Immature natural killer cell (primary cell): ENCODE measurements around the gene MYO9A. TPM values are rescaled to one million over a fixed set of nuclear protein-coding genes. Genes with fewer than 3 reads are reported as not detected.

Experiments used
- DNase-seq, 3 donors: peaks; one replicate each; pipeline ENCODE4 v3.0.0; 2022; ENCODE audit warnings: mixed read lengths in 1 of 3
- H3K27ac Mint-ChIP-seq, 6 donors: one replicate each; pipeline ENCODE4 v1.8.0; 2020; ENCODE audit warnings: mixed read lengths in 6 of 6, mild to moderate bottlenecking in 5 of 6, inconsistent platforms in 4 of 6, moderate library complexity in 3 of 6
- H3K27me3 Mint-ChIP-seq, 3 donors: one replicate each; pipeline ENCODE4 v1.8.0; 2020 to 2021; ENCODE audit warnings: low read depth in 3 of 3, mild to moderate bottlenecking in 3 of 3, mixed read lengths in 3 of 3, moderate library complexity in 3 of 3, inconsistent platforms in 1 of 3
- H3K36me3 Mint-ChIP-seq, 3 donors: one replicate each; pipeline ENCODE4 v1.8.0; 2020; ENCODE audit warnings: mixed read lengths in 3 of 3, inconsistent platforms in 2 of 3, mild to moderate bottlenecking in 2 of 3
- H3K4me1 Mint-ChIP-seq, 2 donors: one replicate each; pipeline ENCODE4 v1.8.0; 2020; ENCODE audit warnings: inconsistent platforms in 2 of 2, mild to moderate bottlenecking in 2 of 2, mixed read lengths in 2 of 2, moderate library complexity in 1 of 2
- H3K4me3 Mint-ChIP-seq, 5 donors: one replicate each; pipeline ENCODE4 v1.8.0; 2020; ENCODE audit warnings: mild to moderate bottlenecking in 5 of 5, mixed read lengths in 5 of 5, inconsistent platforms in 3 of 5, moderate library complexity in 3 of 5
- H3K9me3 Mint-ChIP-seq, 6 donors: one replicate each; pipeline ENCODE4 v1.8.0; 2020; ENCODE audit warnings: mild to moderate bottlenecking in 6 of 6, mixed read lengths in 6 of 6, inconsistent platforms in 4 of 6, moderate library complexity in 3 of 6
- polyA plus RNA-seq, 3 donors: library from polyadenylated mRNA; unstranded; fragments of 300-500 nt; fragmentation: Illumina TruSeq; gene quantifications; one replicate each; pipeline ENCODE4 v1.2.3, GENCODE V29; 2021

The MYO9A gene
- polyA plus RNA-seq, 3 donors from 2014 or later = 6.3 to 15.6 (median 9.5) TPM

GRCh38 chr15:71813723-71814470 is 304.1 kb downstream of the MYO9A start:
- H3K9me3 Mint-ChIP-seq = no peaks in the 10 kb centered on the region
- DNase-seq = no peak
- H3K27ac Mint-ChIP-seq = no peak overlapping the region
- H3K4me1 Mint-ChIP-seq = no peaks in the 10 kb centered on the region
- H3K27me3 Mint-ChIP-seq = peaks cover 0 to 5% (median 0%) of the 10 kb centered on the region in 3 donors
- peaks cover 0 to 7% (median 0%) of the 10 kb centered on the region in 3 donors for H3K36me3 Mint-ChIP-seq
- no peak overlapping the region for H3K4me3 Mint-ChIP-seq

GRCh38 chr15:71812966-71813722 is 304.8 kb downstream of the MYO9A start:
- Mint-ChIP-seq H3K4me3 (no peak overlapping the region), H3K9me3 (no peaks in the 10 kb centered on the region), H3K4me1 (no peaks in the 10 kb centered on the region), H3K36me3 (peaks cover 0 to under 1% (median 0%) of the 10 kb centered on the region in 3 donors), H3K27ac (no peak overlapping the region), H3K27me3 (peaks cover 0 to 5% (median 0%) of the 10 kb centered on the region in 3 donors)
- DNase-seq = no peak

DNA sequence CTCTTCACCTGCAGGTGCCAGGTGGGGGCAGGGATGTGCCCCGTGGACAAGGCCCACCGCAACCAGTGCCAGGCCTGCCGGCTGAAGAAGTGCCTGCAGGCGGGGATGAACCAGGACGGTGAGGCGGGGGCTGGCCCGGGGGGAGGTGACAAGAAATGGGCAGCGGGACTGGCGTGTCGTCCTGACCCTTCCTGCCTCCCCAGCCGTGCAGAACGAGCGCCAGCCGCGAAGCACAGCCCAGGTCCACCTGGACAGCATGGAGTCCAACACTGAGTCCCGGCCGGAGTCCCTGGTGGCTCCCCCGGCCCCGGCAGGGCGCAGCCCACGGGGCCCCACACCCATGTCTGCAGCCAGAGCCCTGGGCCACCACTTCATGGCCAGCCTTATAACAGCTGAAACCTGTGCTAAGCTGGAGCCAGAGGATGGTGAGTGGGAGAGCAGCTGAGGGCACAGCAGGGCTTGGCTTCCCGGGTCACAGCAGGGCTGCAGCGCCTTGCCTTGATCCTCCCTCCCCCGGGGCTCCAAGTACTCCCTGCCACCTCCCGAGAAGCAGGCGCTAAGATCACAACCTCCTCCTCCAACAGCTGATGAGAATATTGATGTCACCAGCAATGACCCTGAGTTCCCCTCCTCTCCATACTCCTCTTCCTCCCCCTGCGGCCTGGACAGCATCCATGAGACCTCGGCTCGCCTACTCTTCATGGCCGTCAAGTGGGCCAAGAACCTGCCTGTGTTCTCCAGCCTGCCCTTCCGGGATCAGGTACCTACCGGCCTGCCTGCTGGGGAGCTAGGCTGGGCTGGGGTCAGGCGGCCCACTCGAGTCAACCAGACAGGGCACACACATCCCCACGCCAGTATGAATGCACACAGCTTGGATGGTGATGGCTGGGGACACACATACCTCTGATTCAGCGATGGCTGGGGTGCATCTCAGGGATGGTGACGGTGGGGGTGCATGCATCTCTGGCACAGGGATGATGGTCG is 305.9 kb downstream of the MYO9A start:
- no peak overlapping the region for H3K27ac Mint-ChIP-seq
- H3K4me3 Mint-ChIP-seq = no peak overlapping the region
- H3K27me3 Mint-ChIP-seq = peaks cover 0 to 2% (median 0%) of the 10 kb centered on the region in 3 donors
- no peaks in the 10 kb centered on the region for H3K36me3 Mint-ChIP-seq
- H3K4me1 Mint-ChIP-seq = no peaks in the 10 kb centered on the region
- no peaks in the 10 kb centered on the region for H3K9me3 Mint-ChIP-seq
- DNase-seq = no peak

DNA sequence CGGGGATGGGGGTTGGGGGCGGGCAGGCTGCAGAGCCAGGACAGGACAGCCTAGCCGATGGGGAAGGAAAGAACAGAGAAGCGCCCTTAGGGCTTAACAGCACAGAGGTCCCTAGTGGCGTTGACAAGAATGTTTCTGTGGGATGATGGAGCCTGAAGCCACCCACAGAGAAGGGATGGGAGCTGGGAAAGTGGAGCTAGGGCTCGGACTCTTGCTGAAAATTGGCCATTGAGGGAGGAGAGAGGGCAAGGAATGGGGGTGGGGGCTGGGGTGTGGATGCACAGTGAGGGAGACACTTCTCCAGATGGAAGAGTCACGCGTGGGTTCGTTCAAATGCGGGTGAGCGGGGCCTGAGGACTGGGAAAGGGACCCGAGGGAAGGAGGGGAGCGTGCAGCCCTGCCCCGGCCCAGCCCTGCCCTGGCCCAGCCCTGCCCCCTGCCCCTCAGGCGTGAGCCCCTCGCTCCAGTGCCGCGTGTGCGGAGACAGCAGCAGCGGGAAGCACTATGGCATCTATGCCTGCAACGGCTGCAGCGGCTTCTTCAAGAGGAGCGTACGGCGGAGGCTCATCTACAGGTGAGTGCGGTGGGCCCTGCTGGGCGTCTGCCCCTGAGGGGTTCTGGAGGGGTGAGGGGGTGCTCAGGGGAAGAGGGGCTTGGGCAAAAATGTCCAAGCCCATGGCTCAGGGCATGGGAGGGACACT is 306.8 kb downstream of the MYO9A start:
- no peaks in the 10 kb centered on the region for H3K36me3 Mint-ChIP-seq
- no peak for DNase-seq
- no peak overlapping the region for H3K4me3 Mint-ChIP-seq
- H3K4me1 Mint-ChIP-seq = no peaks in the 10 kb centered on the region
- no peaks in the 10 kb centered on the region for H3K9me3 Mint-ChIP-seq
- peaks cover 0 to 2% (median 0%) of the 10 kb centered on the region in 3 donors for H3K27me3 Mint-ChIP-seq
- H3K27ac Mint-ChIP-seq = no peak overlapping the region

GRCh38 chr15:71810256-71811035 is 307.5 kb downstream of the MYO9A start, which contains the start of gene NR2E3:
NR2E3 (plus strand) TSS chr15:71810554; CDS start chr15:71810744, 190 bp downstream.
- Mint-ChIP-seq H3K4me1 (no peaks in the 10 kb centered on the region), H3K27ac (no peak within 1 kb of the TSS), H3K9me3 (no peaks in the 10 kb centered on the region), H3K36me3 (no peaks in the 10 kb centered on the region), H3K27me3 (peaks cover 0 to 2% (median 0%) of the 10 kb centered on the region in 3 donors), H3K4me3 (no peak within 1 kb of the TSS)
- DNase-seq = no peak

DNA sequence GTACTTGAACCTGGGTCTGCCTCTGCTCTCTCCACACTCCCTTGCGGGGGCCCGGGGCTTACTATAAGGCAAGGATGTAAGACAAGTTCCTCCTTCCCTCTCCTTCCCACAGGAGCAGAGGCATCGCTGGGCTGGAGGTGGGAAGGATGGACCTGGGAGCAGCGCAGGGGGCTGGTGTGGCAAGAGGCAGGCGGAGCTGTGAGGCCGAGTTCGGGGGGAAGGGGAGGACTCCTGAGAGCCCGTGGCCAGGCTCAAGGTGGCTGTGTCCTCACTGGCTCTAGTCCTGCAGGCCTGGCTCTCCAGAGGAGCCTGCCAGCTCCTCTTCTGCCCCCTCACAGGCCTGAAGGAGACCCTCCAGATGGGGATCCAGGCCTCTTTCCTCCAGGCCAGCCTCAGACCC is 308.6 kb downstream of the MYO9A start:
- no peak for DNase-seq
- no peak overlapping the region for H3K27ac Mint-ChIP-seq
- H3K4me1 Mint-ChIP-seq = no peaks in the 10 kb centered on the region
- peaks cover 0 to 4% (median 3%) of the 10 kb centered on the region in 3 donors for H3K27me3 Mint-ChIP-seq
- H3K9me3 Mint-ChIP-seq = no peaks in the 10 kb centered on the region
- no peak overlapping the region for H3K4me3 Mint-ChIP-seq
- H3K36me3 Mint-ChIP-seq = no peaks in the 10 kb centered on the region

DNA sequence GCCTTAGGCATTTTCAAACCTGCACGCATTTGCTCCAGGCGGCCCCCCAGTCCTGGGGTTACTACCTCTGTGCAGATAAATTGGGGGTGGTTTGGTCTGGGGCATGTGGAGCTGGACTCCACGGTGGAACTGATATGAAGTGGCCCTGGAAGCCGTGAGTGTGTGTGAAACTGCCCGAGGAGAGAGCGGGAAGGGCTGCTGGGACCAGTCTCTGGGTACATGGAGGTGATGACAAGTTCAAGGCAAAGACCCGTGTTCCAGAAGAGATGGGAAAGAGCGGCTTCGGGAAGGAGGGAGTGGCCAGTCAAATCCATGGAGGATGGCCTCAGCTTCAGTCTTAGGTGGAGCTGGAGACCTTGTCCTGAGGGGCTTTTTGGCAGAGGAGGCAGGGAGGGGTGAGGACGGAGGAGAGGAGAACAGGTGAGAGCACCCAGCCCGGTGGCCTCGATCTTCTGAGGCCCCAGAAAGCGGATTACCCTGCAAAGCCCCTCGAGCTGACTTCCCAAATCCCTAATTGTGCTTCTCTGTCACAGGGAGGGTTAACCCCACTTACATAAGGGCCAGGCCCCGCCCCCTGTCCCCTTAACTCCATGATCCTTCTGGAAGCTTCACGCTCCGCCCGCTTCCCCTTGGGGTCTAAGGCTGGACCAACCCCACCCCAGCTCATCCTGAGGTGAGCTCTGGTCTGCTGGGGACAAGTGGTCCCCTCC is 309.5 kb downstream of the MYO9A start:
- H3K27ac Mint-ChIP-seq = no peak overlapping the region
- no peaks in the 10 kb centered on the region for H3K4me1 Mint-ChIP-seq
- H3K27me3 Mint-ChIP-seq = peaks cover 0 to 4% (median 3%) of the 10 kb centered on the region in 3 donors
- no peaks in the 10 kb centered on the region for H3K9me3 Mint-ChIP-seq
- no peak for DNase-seq
- no peak overlapping the region for H3K4me3 Mint-ChIP-seq
- H3K36me3 Mint-ChIP-seq = no peaks in the 10 kb centered on the region

DNA sequence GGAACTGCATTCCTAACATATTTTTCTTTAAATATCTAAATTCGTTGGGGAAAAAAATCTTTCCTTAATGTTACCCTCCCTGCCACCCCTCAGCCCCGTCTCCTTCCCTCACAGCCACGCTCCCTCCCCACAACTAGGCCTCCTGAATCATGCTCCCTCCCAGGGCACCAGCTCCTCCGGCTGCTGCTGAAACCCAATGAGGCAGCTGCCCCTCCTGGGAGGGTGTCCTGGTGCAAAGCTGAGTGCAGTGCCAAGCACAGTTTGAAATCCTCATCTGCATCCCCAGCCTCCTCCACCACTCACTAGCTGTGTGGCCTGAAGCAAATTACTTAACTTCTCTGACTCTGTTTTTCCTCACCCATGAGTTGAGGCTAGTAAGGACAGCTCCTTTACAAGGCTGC is 310.3 kb downstream of the MYO9A start:
- H3K4me1 Mint-ChIP-seq = no peaks in the 10 kb centered on the region
- no peaks in the 10 kb centered on the region for H3K9me3 Mint-ChIP-seq
- H3K27me3 Mint-ChIP-seq = peaks cover 0 to 4% (median 3%) of the 10 kb centered on the region in 3 donors
- H3K4me3 Mint-ChIP-seq = no peak overlapping the region
- no peak for DNase-seq
- no peak overlapping the region for H3K27ac Mint-ChIP-seq
- no peaks in the 10 kb centered on the region for H3K36me3 Mint-ChIP-seq

DNA sequence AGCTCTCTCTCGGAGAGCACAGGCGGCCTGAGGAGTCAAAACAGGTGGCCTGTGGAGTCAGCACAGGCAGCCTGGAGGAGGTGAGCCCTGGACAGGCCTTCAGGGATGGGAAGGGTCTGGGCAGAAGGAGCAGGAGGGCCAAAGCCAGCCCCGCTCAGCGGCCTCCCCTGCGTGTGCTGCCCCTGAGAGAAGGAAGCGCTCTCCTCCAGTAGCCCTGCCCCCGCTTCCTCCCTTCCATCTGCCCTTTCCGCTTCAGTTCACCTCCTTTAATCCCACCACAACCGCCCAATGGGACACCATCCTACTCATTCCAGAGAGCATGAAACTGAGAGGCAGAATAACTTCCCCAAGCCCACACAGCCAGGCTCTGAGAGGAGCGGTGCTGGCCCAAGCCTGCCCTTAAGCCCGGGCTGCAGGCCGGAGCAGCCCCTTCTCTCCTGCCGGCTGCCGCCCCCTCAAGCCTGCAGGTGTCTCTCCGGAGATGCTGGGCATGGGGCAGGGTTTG is 310.8 kb downstream of the MYO9A start:
- H3K36me3 Mint-ChIP-seq = no peaks in the 10 kb centered on the region
- DNase-seq = no peak
- no peaks in the 10 kb centered on the region for H3K9me3 Mint-ChIP-seq
- no peak overlapping the region for H3K27ac Mint-ChIP-seq
- H3K4me1 Mint-ChIP-seq = no peaks in the 10 kb centered on the region
- H3K27me3 Mint-ChIP-seq = peaks cover 0 to 4% (median 3%) of the 10 kb centered on the region in 3 donors
- no peak overlapping the region for H3K4me3 Mint-ChIP-seq

- DNase-seq = no peak
- H3K36me3 Mint-ChIP-seq = no peaks in the 10 kb centered on the region
- no peak overlapping the region for H3K27ac Mint-ChIP-seq
- H3K27me3 Mint-ChIP-seq = peaks cover under 1 to 4% (median 3%) of the 10 kb centered on the region in 3 donors
- no peaks in the 10 kb centered on the region for H3K4me1 Mint-ChIP-seq
- H3K9me3 Mint-ChIP-seq = no peaks in the 10 kb centered on the region
- H3K4me3 Mint-ChIP-seq = no peak overlapping the region
Measured at GRCh38 chr15:71806452-71806931, 311.5 kb downstream of the MYO9A start.

- no peak for DNase-seq
- H3K9me3 Mint-ChIP-seq = no peaks in the 10 kb centered on the region
- H3K4me1 Mint-ChIP-seq = no peaks in the 10 kb centered on the region
- H3K27ac Mint-ChIP-seq = no peak overlapping the region
- peak overlapping the region in 1 of 5 donors; percentile 36 for H3K4me3 Mint-ChIP-seq
- H3K36me3 Mint-ChIP-seq = no peaks in the 10 kb centered on the region
- H3K27me3 Mint-ChIP-seq = peaks cover 3 to 8% (median 6%) of the 10 kb centered on the region in 3 donors
Measured at GRCh38 chr15:71804695-71805470, 313.1 kb downstream of the MYO9A start.
